ENCODE data around the gene GABRA4.

DNA sequence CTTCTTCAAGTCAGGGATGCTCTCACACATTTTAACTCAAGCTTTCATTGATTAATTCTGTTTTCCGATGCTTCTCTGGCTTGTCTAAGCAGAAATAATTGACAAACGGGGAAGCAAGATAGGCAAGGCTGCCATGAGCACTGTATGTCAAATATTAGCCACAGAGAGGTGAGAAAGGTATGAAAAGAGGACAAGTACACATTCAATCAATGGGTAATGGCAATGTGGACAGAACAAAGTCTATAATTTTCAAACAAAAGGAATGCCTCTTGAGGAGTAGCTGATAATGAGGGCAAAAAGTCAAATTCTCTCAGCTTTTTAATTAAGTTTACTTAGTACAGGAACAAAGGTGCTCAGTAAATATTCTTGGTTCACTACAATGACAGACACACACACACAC lies 104.0 kb downstream of the GABRA4 start:
- TF ChIP-seq, protein P1, sequence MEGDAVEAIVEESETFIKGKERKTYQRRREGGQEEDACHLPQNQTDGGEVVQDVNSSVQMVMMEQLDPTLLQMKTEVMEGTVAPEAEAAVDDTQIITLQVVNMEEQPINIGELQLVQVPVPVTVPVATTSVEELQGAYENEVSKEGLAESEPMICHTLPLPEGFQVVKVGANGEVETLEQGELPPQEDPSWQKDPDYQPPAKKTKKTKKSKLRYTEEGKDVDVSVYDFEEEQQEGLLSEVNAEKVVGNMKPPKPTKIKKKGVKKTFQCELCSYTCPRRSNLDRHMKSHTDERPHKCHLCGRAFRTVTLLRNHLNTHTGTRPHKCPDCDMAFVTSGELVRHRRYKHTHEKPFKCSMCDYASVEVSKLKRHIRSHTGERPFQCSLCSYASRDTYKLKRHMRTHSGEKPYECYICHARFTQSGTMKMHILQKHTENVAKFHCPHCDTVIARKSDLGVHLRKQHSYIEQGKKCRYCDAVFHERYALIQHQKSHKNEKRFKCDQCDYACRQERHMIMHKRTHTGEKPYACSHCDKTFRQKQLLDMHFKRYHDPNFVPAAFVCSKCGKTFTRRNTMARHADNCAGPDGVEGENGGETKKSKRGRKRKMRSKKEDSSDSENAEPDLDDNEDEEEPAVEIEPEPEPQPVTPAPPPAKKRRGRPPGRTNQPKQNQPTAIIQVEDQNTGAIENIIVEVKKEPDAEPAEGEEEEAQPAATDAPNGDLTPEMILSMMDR (IDR thresholded peaks at IDR 0.05) = no peak
- no peak for TF ChIP-seq POLR2A (IDR thresholded peaks at IDR 0.05)
